HepG2 (cell line): ENCODE data around the gene IL2RA. TPM values are rescaled to one million over a fixed set of nuclear protein-coding genes. Genes with fewer than 3 reads are reported as not detected.
A peak's percentile ranks its signal among the peaks of the same experiment; 100 is the strongest.

Source experiments
- ATAC-seq: fragments of 200-7000 bp; cut with Tn5 transposase; 3 replicates; pipeline ENCODE4 v1.9.1; 2020; ENCODE audit warnings: mild to moderate bottlenecking, moderate library complexity
- BruUV-seq: library from RNA; stranded (reverse); fragments of 400-500 nt; replicated peaks from 2 replicates; lab custom pipeline; 2021; lab: Mats Ljungman, UMichigan
- CTCF ChIA-PET: fragments of 300-600 bp; formaldehyde crosslinking; extraction: SDS; loops from one replicate; lab custom pipeline; 2021; ENCODE audit warnings: low total read pairs, inconsistent platforms, low intra/inter-chr PET ratio; lab: Yijun Ruan, JAX
- POLR2A ChIA-PET: fragments of 350-600 bp; sonication (Branson Sonifier 250); formaldehyde crosslinking; loops from one replicate; lab custom pipeline; 2020; ENCODE audit warnings: antibody characterized with exemption, inconsistent platforms; lab: Yijun Ruan, JAX
- DNase-seq: peaks from one replicate; pipeline ENCODE4 v3.0.0-alpha.2; 2015; ENCODE audit warnings: low spot score
- FAIRE-seq: peaks from 3 replicates; lab custom pipeline; 2011; peaks lifted over from hg19 to GRCh38; lab: Jason Lieb, UNC
- H2AFZ ChIP-seq: one replicate; pipeline ENCODE4 v1.6.1; 2011; ENCODE audit warnings: low read length, inconsistent platforms
- H3K27ac ChIP-seq: fragments of 300-600 bp; 3 replicates; pipeline ENCODE4 v1.8.0; 2011; ENCODE audit warnings: mixed run types, mild to moderate bottlenecking, mixed read lengths, low read length, inconsistent platforms; ENCODE audit not compliant: insufficient read depth; ENCODE audit errors: extremely low read length
- H3K27me3 ChIP-seq, 2 experiments: fragments of 200-600 bp in 1 of 2; 2 replicates in 1 of 2; 3 replicates in 1 of 2; pipeline versions ENCODE4 v1.6.0 to v1.8.0; 2011; ENCODE audit warnings: low read length in 2 of 2, mild to moderate bottlenecking in 2 of 2, moderate library complexity in 2 of 2, inconsistent platforms in 1 of 2; ENCODE audit not compliant: insufficient read depth in 2 of 2, control insufficient read depth in 1 of 2
- H3K36me3 ChIP-seq, 2 experiments: fragments of 200-600 bp in 1 of 2; replicated peaks in 1 of 2; 2 replicates in 1 of 2; 3 replicates in 1 of 2; pipeline versions ENCODE4 v1.5.1 to v1.8.0; 2011; ENCODE audit warnings: low read length in 2 of 2, inconsistent platforms in 1 of 2; ENCODE audit not compliant: insufficient read depth in 2 of 2, control insufficient read depth in 1 of 2
- H3K4me1 ChIP-seq: 2 replicates; pipeline ENCODE4 v1.5.1; 2012; ENCODE audit warnings: low read length, inconsistent platforms; ENCODE audit not compliant: insufficient read depth
- H3K4me2 ChIP-seq: 2 replicates; pipeline ENCODE4 v1.6.0; 2011; ENCODE audit warnings: low read depth, low read length, inconsistent platforms
- H3K4me3 ChIP-seq, 3 experiments: fragments of 200-600 bp in 1 of 3; sonication (generic), shearing (Covaris generic) in 1 of 3; replicated peaks in 1 of 3; 2 replicates each; pipeline ENCODE4 v1.5.1; 2011 to 2016; ENCODE audit warnings: low read length in 3 of 3, inconsistent platforms in 2 of 3, low read depth in 2 of 3, mild to moderate bottlenecking in 2 of 3, control low read depth in 1 of 3, mixed read lengths in 1 of 3; ENCODE audit not compliant: insufficient read depth in 1 of 3
- H3K79me2 ChIP-seq: one replicate; pipeline ENCODE4 v1.6.1; 2011; ENCODE audit warnings: low read length, inconsistent platforms; ENCODE audit not compliant: insufficient read depth
- H3K9ac ChIP-seq: 2 replicates; pipeline ENCODE4 v1.6.0; 2011; ENCODE audit warnings: mild to moderate bottlenecking, low read depth, low read length, inconsistent platforms; ENCODE audit not compliant: insufficient read depth
- H3K9me3 ChIP-seq: 2 replicates; pipeline ENCODE4 v1.5.1; 2012; ENCODE audit warnings: mild to moderate bottlenecking, low read length
- H4K20me1 ChIP-seq: 2 replicates; pipeline ENCODE4 v1.6.0; 2011; ENCODE audit warnings: inconsistent platforms, mild to moderate bottlenecking, low read length, moderate library complexity; ENCODE audit not compliant: insufficient read depth
- ARNT2 ChIP-seq: sonication (generic); formaldehyde crosslinking; IDR thresholded peaks from 2 replicates; pipeline ENCODE4 v1.8.0; 2022; ENCODE audit warnings: mild to moderate bottlenecking, low read depth, missing genetic modification reagents, moderate library complexity
- CREM ChIP-seq, 2 experiments: sonication (generic) in 1 of 2; formaldehyde crosslinking in 1 of 2; IDR thresholded peaks; 2 replicates each; pipeline versions ENCODE4 v1.4.0 to v1.6.1; 2016 to 2020; ENCODE audit warnings: antibody characterized with exemption in 1 of 2, mild to moderate bottlenecking in 1 of 2, missing genetic modification reagents in 1 of 2
- ETV6 ChIP-seq: sonication (generic); formaldehyde crosslinking; conservative IDR thresholded peaks from 2 replicates; pipeline ENCODE4 v1.4.0; 2020; ENCODE audit warnings: missing genetic modification reagents
- FOSL1 ChIP-seq: sonication (generic); formaldehyde crosslinking; IDR thresholded peaks from 2 replicates; pipeline ENCODE4 v1.9.0; 2021; ENCODE audit warnings: missing genetic modification reagents, borderline replicate concordance
- FOXA1 ChIP-seq, 2 experiments: fragments of 450-650 bp in 1 of 2; sonication (generic) in 1 of 2; formaldehyde crosslinking in 1 of 2; IDR thresholded peaks; 2 replicates each; pipeline versions ENCODE4 v1.4.0 to v1.6.1; 2016 to 2020; ENCODE audit warnings: missing genetic modification reagents in 1 of 2
- HMG20B ChIP-seq: conservative IDR thresholded peaks from 2 replicates; pipeline ENCODE4 v1.6.1; 2016; ENCODE audit warnings: missing genetic modification reagents, missing compliant biosample characterization
- KDM5B ChIP-seq: sonication (generic); formaldehyde crosslinking; IDR thresholded peaks from 2 replicates; pipeline ENCODE4 v1.4.0; 2020; ENCODE audit warnings: missing genetic modification reagents, mild to moderate bottlenecking, borderline replicate concordance
- NR2F6 ChIP-seq, 2 experiments: IDR thresholded peaks; 2 replicates each; pipeline ENCODE4 v1.6.1; 2016; ENCODE audit warnings: antibody characterized with exemption in 1 of 2, mild to moderate bottlenecking in 1 of 2
- RFXAP ChIP-seq: sonication (generic); formaldehyde crosslinking; IDR thresholded peaks from 2 replicates; pipeline ENCODE4 v1.4.0; 2020; ENCODE audit warnings: missing genetic modification reagents, borderline replicate concordance
- TEAD3 ChIP-seq: optimal IDR thresholded peaks from 2 replicates; pipeline ENCODE3; 2016; ENCODE audit warnings: borderline replicate concordance
- TERF1 ChIP-seq: sonication (generic); formaldehyde crosslinking; IDR thresholded peaks from 2 replicates; pipeline ENCODE4 v1.8.0; 2022; ENCODE audit warnings: mild to moderate bottlenecking, missing genetic modification reagents, moderate library complexity
- ZBTB34 ChIP-seq: sonication (generic); formaldehyde crosslinking; IDR thresholded peaks from 2 replicates; pipeline ENCODE4 v1.8.0; 2022; ENCODE audit warnings: mild to moderate bottlenecking, missing genetic modification reagents
- ZNF232 ChIP-seq: sonication (generic); formaldehyde crosslinking; IDR thresholded peaks from 2 replicates; pipeline ENCODE4 v1.4.0; 2020; ENCODE audit warnings: missing genetic modification reagents, borderline replicate concordance
- ZNF547 ChIP-seq: sonication (generic); formaldehyde crosslinking; IDR thresholded peaks from 2 replicates; pipeline ENCODE4 v1.5.1; 2020; ENCODE audit warnings: mild to moderate bottlenecking, missing genetic modification reagents
- ZNF768 ChIP-seq: sonication (generic); formaldehyde crosslinking; IDR thresholded peaks from 2 replicates; pipeline ENCODE4 v1.4.0; 2020; ENCODE audit warnings: missing genetic modification reagents
- ZNF773 ChIP-seq: sonication (generic); formaldehyde crosslinking; IDR thresholded peaks from 2 replicates; pipeline ENCODE4 v1.4.0; 2020; ENCODE audit warnings: missing genetic modification reagents, borderline replicate concordance
- ZNF841 ChIP-seq: sonication (generic); formaldehyde crosslinking; IDR thresholded peaks from 2 replicates; pipeline ENCODE4 v1.8.1; 2023; ENCODE audit warnings: missing genetic modification reagents, borderline replicate concordance
- WGBS: methylation state at CpG from one replicate; pipeline ENCODE4 v1.1.6; 2017; ENCODE audit warnings: low lambda C conversion rate; 5-methylcytosine and 5-hydroxymethylcytosine counted together
- in situ Hi-C: cut with HindIII; loops from 2 replicates; pipeline ENCODE4 v1.10.0; 2017; ENCODE audit warnings: low pct_unique_long_range_greater_than_20kb; ENCODE audit not compliant: extremely low pct_ligation_motif_present
- intact Hi-C: fragments of 100-400 bp; cut with micrococcal nuclease; formaldehyde crosslinking; loops from one replicate; pipeline ENCODE4 v1.10.0; 2022; ENCODE audit not compliant: unreplicated experiment
- polyA plus RNA-seq, 8 experiments: library from polyadenylated mRNA; depleted of rRNA in 3 of 8; stranded (reverse) in 7 of 8; unstranded in 1 of 8; fragments of >200 nt; fragmentation: Illumina TruSeq in 4 of 8; extraction: Trizol in 4 of 8; gene quantifications; 2 replicates each; pipeline versions ENCODE4 v1.2.1 to v1.2.3, GENCODE V29; 2011 to 2016; ENCODE audit warnings: low read depth in 4 of 8, missing spikeins in 1 of 8, mixed read lengths in 1 of 8; ENCODE audit not compliant: insufficient read depth in 1 of 8
- total RNA-seq, 5 experiments: library from RNA; depleted of rRNA; stranded (reverse); fragments of >200 nt; fragmentation: Illumina TruSeq; extraction: Trizol; gene quantifications; 2 replicates each; pipeline ENCODE4 v1.2.3, GENCODE V29; 2016; ENCODE audit warnings: low read depth in 1 of 5
- TF ChIP-seq, protein P1 (sequence below): sonication (generic); formaldehyde crosslinking; IDR thresholded peaks from 2 replicates; pipeline ENCODE4 v1.5.0; 2020; ENCODE audit warnings: mild to moderate bottlenecking, missing genetic modification reagents

The IL2RA gene
- total and polyA plus RNA-seq, 2 of the 13 experiments (the other 11 are each of a cell fraction or from before 2014, with no cell fraction given), result not detected

- ATAC-seq, result peak; percentile 49
- Histone ChIP-seq H3K4me2 (peak overlapping the region; percentile 84), H3K9ac (no peak overlapping the region), H3K9me3 (no peaks in the 10 kb centered on the region), H2AFZ (no peak overlapping the region), H3K27ac (no peak overlapping the region), H3K4me3 (peak overlapping the region; percentile 63 to 79 (median 69); a peak in 5 of 6 replicates), H3K4me1 (peaks cover 4% of the 10 kb centered on the region; the same call in 1 of the 2 replicates), H4K20me1 (no peaks in the 10 kb centered on the region), H3K27me3 (peaks cover 5 to 40% of the 10 kb centered on the region in 2 experiments; a peak in 4 of 5 replicates), H3K36me3 (no peaks in the 10 kb centered on the region), H3K79me2 (no peaks in the 10 kb centered on the region)
- FAIRE-seq, result no peak
- no peak for DNase-seq
- BruUV-seq, result no TSS peak
- POLR2A ChIA-PET, result no interaction called here
- in situ Hi-C loops, result no loop called here
- CTCF ChIA-PET, result interaction anchor here (0.7 kb wide), 1 partner anchor 112 kb away, joined by 3 read pairs; the partner anchor contains the start of gene RBM17
- WGBS, result 15% methylated on average over 27 of the region's 82 CpGs
- intact Hi-C loops, result no loop called here
- no peak for TF ChIP-seq ZNF773 (CRISPR knock-in tag)
- TF ChIP-seq ZNF768 (CRISPR knock-in tag), result 0 out of 2 replicates have a peak, but pooled peaks have one; percentile 12
- TF ChIP-seq KDM5B (CRISPR knock-in tag), result no peak
- TF ChIP-seq ETV6 (CRISPR knock-in tag), result no peak
- no peak for TF ChIP-seq NR2F6 (IDR thresholded peaks at IDR 0.05)
- no peak for TF ChIP-seq NR2F6 (CRISPR knock-in tag; IDR thresholded peaks at IDR 0.05)
- TF ChIP-seq ZNF232 (CRISPR knock-in tag), result no peak
- no peak for TF ChIP-seq FOXA1 (IDR thresholded peaks at IDR 0.05)
- no peak for TF ChIP-seq FOXA1 (CRISPR knock-in tag; IDR thresholded peaks at IDR 0.05)
- TF ChIP-seq ARNT2 (CRISPR knock-in tag), result peak; percentile 55; the same call in 1 of the 2 replicates
- TF ChIP-seq, protein P1, sequence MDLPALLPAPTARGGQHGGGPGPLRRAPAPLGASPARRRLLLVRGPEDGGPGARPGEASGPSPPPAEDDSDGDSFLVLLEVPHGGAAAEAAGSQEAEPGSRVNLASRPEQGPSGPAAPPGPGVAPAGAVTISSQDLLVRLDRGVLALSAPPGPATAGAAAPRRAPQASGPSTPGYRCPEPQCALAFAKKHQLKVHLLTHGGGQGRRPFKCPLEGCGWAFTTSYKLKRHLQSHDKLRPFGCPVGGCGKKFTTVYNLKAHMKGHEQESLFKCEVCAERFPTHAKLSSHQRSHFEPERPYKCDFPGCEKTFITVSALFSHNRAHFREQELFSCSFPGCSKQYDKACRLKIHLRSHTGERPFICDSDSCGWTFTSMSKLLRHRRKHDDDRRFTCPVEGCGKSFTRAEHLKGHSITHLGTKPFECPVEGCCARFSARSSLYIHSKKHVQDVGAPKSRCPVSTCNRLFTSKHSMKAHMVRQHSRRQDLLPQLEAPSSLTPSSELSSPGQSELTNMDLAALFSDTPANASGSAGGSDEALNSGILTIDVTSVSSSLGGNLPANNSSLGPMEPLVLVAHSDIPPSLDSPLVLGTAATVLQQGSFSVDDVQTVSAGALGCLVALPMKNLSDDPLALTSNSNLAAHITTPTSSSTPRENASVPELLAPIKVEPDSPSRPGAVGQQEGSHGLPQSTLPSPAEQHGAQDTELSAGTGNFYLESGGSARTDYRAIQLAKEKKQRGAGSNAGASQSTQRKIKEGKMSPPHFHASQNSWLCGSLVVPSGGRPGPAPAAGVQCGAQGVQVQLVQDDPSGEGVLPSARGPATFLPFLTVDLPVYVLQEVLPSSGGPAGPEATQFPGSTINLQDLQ (CRISPR knock-in tag), result no peak
- no peak for TF ChIP-seq HMG20B
- TF ChIP-seq ZNF841 (CRISPR knock-in tag), result no peak
- no peak for TF ChIP-seq CREM (IDR thresholded peaks at IDR 0.05)
- no peak for TF ChIP-seq CREM (CRISPR knock-in tag; IDR thresholded peaks at IDR 0.05)
- TF ChIP-seq FOSL1, result no peak
- no peak for TF ChIP-seq TERF1 (CRISPR knock-in tag)
- 0 out of 2 replicates have a peak, but pooled peaks have one; percentile 27 for TF ChIP-seq ZNF547 (CRISPR knock-in tag)
- TF ChIP-seq TEAD3 (CRISPR knock-in tag), result no peak
- TF ChIP-seq ZBTB34 (CRISPR knock-in tag), result no peak
- TF ChIP-seq RFXAP (CRISPR knock-in tag), result 0 out of 2 replicates have a peak, but pooled peaks have one; percentile 15
Observed at GRCh38 chr10:5976512-5977470, 85.4 kb downstream of the IL2RA start.
